Measurements from ENCODE around the gene DYNC1H1.
"Not testable (repeated sequence)": the region's sequence is repeated elsewhere in the genome, so short reads cannot be mapped to it uniquely, and the experiment has no call there.

The DYNC1H1 gene

DNA sequence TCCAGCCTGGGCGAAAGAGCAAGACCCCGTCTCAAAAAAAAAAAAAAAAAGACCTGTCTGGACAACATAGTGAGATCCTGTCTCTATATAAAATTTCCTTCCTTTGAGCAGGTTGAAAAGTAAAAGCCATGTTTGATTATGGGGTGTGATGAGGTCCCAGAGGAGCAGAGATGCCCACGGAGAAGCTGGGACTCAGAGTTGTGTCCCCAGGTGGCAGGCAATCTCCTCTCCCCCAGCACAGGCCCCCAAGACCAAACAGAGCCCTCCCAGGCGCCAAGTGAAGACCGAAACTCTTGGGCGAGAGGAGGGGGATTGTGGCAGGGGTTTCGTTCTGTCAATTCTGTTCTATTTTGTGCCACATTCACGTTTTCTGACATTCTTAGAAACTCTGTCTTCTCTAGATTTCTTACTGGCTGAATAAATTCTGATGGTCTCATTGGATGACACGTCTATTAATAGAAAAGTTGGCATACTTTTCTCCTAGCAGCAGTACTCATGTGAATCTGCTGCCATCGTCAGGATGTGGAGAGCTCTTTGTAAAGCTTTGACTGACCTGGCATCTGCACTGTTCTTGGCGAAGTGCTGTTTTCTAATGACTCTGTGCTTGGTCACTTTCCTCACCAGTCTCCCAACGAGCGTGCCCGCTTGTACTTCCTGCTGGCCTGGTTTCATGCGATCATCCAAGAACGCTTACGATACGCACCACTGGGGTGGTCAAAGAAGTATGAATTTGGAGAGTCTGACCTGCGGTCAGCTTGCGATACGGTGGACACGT, 79.1 kb downstream of the DYNC1H1 start:
- no peak for DNase-seq

GRCh38 chr14:102044566-102044965, 80.2 kb downstream of the DYNC1H1 start:
- no peak for DNase-seq

GRCh38 chr14:102046337-102047278, 82.2 kb downstream of the DYNC1H1 start:
- no peak for DNase-seq

GRCh38 chr14:102047808-102048540, 83.6 kb downstream of the DYNC1H1 start:
- DNase-seq = no peak

DNA sequence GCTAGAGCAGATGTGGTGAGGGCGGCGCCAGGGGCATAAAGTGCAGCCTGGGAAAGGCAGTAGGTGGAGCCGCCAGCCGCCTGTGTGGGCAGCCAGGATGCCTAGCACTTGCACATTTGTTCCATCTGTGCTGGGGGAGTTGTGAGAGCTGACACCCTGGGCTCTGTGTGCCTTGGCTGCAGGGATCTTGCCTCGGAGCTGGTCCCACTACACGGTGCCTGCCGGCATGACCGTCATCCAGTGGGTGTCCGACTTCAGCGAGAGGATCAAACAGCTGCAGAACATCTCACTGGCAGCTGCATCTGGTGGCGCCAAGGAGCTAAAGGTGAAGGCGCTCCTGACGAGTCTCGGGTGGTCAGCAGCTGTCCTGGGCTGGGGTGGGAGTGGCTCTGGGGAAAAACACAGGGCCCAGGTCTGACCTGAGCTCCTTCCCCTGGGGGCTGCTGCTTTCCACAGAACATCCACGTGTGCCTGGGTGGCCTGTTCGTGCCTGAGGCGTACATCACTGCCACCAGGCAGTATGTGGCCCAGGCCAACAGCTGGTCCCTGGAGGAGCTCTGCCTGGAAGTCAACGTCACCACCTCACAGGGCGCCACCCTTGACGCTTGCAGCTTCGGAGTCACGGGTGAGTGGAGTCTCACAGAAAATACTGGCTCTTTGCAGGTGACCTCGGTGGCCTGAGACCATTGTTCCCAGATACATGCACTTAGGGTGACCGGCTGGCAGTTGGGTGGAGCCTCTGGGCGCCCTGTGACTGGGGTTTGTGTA, 85.1 kb downstream of the DYNC1H1 start:
- DNase-seq = no peak

- DNase-seq = no peak
Observed at GRCh38 chr14:102050026-102050405, 85.6 kb downstream of the DYNC1H1 start.

GRCh38 chr14:102050625-102051024, 86.3 kb downstream of the DYNC1H1 start:
- DNase-seq = no peak

DNA sequence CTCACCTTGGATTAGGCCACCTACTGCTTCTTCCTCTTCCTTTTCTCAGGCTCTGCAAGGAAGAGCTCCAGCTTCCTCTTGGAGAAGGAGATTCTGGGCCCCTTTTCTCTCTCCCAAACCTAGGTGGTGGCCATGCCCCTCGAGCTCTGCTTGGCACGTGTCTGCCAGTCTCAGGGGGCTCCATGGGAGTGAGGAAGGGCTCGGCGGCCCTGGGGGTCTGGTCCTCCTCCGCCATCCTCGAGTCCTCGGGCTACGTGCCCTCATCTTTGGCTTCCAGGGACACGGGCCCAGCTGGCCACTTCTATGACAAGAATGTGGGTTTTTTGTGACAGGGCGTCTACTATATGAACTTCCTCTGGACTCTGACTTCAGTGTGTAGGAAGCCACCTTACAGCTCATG, 88.1 kb downstream of the DYNC1H1 start:
- no peak for DNase-seq

- no peak for DNase-seq
Observed at GRCh38 chr14:102055181-102055901, 91.0 kb downstream of the DYNC1H1 start.

GRCh38 chr14:102056694-102057442, 92.5 kb downstream of the DYNC1H1 start:
- DNase-seq = no peak

- DNase-seq = no peak
Observed at GRCh38 chr14:102057480-102058114, 93.2 kb downstream of the DYNC1H1 start.

DNA sequence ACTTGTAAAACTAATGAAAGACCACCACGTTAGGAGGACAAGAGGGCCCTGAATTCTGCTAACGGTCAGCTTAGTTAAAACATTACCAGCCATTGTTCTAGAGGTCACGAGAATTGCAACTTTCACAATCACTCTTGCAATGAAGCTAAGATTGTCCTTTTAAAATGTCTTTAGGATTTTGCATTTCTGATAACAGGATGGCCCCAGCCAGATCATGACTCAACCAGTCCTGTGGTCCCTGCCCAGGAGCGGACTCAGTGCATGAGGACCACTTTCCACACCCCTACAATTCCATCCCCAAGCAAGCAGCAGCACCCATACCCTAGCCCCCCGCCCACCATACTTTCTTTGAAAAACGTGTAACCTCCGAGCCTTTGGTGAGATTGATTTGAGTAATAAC, 93.8 kb downstream of the DYNC1H1 start:
- DNase-seq = no peak

DNA sequence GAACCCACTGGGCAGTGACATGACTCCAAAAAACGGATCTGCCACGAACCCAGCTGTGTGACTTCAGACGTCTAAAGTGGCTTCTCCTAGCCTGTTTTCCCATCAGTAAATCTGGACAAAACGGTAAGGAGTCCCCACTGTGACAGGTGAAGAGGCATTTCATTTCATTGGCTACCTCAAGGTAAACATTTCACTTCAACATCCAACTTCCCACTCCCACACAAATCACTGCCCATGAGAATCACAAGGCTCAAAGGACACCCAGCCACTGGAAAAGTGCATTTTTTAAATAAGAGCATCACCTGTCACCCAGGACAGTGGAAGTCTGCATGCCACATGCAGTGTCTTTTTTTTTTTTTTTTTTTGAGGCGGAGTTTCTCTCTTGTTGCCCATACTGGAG, 94.6 kb downstream of the DYNC1H1 start:
- DNase-seq = no peak

DNA sequence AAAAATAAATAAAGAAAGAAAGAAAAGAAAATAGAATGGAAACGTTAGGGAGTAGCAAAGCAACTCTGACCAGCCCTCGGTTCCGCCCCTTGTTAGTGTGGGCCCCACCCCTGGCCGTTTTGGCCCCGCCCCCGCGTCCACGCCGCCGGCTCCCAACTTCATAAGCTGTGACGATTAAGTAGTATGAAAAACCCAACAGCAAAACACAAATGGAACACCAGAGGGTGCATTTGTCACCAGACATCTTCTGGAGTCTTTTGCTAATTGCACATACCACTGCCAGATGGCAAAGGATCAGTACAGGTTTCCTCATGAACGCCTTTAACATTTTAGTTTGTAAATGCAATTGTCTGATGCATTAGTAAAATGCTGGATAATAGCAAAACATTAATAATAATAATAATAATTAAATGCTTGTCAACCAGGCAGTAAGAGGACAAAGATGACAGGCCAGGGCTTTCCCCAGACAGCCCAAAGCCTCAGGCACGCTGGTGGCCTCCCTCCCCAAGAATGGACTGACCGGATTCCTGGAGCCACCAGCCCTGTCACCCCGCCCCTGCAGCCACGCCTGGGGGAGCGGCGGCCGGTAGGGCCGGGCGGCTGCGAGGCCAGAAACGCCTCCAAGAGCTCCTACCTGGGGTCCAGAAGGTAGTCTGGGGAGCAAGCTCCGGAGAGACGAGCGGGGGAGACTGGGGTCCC, 98.9 kb downstream of the DYNC1H1 start:
- peak; percentile 53 to 65 for DNase-seq

GRCh38 chr14:102063808-102064429, 99.5 kb downstream of the DYNC1H1 start:
- no peak for DNase-seq

GRCh38 chr14:102064590-102064989, 100.2 kb downstream of the DYNC1H1 start:
- not testable (repeated sequence) for DNase-seq

DNA sequence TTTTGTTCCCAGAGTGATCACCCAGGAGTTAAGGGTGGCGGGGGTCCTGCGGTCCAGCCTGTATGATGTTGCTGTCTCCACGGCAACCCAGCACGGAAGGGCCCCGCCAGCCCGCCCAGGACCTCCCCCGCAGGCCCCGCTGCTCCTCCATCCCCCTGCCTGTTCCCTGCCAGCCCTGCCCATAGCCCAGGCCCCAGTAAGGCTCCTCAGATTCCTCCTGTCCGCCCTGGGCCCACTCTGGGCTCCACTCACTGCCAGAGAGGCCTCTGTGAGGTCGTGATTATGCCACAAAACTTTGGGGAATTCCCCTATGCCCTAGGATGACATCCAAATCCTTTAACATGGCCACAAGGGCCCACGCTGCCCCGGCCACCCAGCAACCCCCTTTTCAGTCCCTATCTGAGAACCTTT, 101.7 kb downstream of the DYNC1H1 start:
- no peak for DNase-seq

DNA sequence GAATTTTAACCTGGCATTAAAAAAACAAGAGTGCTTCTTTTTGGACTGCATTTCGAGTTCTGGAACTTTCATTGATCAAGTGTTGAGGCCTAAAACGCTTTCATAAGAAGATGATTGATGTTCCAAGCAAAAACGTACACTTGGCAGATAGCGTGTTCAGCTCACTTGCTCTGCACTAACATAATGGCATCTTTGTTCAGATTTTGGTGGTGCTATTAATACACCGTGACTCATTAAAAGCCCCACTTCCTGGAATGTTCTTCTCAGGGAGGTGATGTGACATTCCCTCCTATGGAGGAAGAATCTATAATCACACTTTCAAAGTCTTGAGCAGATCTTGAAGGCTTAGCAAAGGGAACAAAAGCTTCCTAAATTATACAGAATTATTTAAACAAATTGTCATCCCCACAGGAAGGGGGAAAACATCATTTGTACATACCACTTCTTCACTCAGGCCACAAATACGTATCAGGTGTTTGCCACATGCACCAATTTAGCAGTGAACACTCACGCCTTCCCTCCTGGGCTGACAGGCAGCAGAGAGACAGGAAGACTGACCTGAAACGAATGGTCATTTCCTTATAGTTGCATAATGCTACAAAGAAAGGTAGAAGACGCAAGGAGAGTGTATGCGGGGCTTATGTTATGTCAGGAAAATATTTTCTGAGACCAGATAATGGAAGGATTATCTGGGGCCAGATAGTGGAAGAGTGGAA, 107.1 kb downstream of the DYNC1H1 start:
- DNase-seq = no peak
